Stimulated activated CD4-positive, alpha-beta T cell treated with anti-CD3 and anti-CD28 coated beads, Interleukin-1b, Interleukin-23, amount 100 ng/mL, for 4 hours (primary cell): ENCODE results near the gene SAXO2.
"Not testable (repeated sequence)": the region's sequence is repeated elsewhere in the genome, so short reads cannot be mapped to it uniquely, and the experiment has no call there.

ENCODE experiments used
- DNase-seq, 2 donors: peaks; one replicate each; pipeline ENCODE4 v3.0.0-alpha.2; 2020; ENCODE audit warnings: low read depth in 2 of 2

SAXO2 gene

DNA sequence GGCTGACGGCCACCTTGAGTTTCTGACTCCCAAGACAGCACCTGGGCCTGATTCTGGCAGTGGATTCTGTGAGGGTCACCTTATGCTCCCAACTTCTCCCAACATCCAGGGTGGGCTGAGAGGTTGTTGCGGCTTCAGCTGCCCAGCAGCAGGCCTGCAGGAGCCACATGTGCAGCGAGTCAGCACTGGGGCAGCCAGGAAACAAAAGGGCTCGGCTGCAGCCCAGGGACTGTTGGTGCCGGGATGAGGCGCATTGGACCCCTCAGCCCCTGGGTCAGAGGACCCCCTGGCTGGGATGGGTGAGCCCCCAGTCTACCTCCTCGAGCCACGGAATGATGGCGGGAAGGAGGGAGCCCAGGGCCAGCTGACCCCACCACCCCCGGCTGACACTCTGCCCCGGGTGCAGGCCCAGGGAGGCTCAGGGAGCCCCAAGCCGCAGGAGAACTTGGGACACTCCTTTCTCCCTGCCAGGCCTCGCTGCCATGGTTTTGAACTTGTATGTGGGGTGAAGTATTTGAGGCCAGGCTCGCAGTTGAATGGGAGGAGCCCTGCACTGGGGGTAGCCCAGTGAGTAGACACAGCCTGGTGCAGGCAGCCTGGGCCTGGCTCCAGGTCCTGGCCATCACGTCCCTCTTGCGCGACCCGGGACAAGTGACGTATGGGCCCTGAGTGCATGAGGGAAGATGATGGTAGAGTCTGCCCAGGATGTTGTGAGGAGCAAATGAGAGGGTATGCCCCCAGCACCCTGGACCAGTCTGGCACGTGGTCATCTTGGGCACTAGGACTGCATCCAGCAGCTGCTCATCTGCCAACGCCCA is 51.5 kb downstream of the SAXO2 start:
- DNase-seq = not testable (repeated sequence)

GRCh38 chr15:82314769-82315518 is 52.3 kb downstream of the SAXO2 start:
- no peak for DNase-seq

DNA sequence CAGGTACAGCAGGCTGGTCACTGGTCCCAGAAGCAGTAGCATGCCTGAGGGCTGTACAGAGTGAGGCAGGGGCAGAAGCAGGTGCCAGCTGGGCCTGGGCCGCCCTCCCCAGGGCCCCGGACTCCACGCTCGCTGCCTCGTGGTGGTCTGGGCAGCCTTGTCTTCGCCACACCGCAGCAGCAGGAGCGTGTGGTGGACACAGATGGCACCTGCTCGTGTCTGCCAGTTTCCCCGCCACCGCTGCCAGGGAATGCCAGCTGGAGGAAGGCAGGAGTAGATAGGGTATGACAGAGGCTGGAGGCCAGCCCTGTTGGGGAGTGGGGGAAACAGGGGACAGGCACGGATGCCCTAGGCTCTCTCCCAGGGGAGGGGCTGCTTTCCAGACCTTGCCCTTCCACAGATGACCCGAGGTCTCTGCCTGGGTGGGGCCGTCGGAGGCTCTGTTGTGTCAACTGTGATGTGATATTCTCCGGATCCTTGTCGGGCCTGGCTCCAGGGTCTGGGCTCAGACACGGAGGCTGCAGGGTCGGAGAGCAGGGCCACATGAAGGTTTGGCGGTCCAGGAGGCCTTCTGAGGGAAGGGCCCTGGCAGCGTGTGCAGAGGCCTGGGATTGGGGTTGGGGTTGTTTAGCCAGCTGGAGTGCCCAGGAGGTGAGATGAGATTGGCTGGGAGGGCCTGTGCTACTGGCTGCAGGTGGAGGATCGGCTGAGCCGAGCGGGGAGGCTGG is 53.1 kb downstream of the SAXO2 start:
- DNase-seq = no peak

DNA sequence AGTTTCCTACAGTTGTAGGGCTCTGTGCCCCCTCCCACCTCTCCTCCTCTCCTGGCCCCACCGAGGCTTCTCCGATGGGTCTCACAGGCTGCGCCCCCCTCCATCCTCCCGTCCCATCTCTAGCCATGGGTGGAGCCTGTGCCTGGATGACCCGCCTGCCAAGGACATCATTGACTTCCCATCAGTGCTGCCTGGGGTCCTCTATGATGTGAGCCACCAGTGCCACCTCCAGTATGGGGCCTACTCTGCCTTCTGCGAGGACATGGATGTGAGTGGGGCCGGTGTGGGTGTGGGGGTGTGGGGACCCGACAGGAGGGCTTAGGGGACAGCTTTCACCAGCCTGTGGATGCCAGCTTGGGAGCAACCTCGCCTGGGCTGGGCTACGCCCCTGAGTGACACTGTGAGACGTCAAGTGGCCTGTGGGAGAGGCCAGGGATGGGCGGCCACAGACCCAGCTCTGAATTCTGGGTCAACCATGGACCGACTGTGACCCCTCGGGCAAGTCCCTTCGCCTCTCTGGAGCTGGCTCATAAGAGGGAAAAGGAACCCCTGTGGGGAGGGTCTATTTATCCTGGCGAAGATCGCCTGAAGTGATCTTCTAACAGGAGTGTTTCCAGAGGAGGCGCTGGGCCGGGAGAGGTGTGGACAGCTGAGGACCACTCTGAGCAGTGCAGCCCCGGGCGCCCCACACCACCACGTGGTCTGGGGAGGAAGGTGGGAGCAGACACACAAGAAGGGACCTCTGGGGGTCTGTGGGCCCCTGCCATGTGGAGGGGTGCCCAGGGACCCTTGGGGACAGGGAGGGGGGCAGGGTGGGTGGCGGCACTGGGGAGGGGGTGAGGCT is 53.9 kb downstream of the SAXO2 start:
- not testable (repeated sequence) for DNase-seq

DNA sequence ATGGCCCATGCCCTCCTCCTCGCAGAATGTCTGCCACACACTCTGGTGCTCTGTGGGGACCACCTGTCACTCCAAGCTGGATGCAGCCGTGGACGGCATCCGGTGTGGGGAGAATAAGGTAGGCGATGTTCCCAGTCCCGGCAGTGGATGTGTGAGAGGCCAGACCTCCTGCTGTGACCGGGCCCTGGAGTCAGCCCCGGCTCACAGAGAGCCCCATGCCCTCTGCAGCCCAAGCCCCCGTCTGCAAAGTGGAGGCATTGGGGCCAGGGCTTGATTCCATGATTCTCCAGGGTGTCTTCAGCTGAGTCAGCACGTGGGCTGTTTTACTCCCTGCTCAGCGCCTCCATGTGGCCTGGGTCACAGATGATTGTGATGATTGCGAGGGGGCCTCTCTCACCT is 54.5 kb downstream of the SAXO2 start:
- no peak for DNase-seq

DNA sequence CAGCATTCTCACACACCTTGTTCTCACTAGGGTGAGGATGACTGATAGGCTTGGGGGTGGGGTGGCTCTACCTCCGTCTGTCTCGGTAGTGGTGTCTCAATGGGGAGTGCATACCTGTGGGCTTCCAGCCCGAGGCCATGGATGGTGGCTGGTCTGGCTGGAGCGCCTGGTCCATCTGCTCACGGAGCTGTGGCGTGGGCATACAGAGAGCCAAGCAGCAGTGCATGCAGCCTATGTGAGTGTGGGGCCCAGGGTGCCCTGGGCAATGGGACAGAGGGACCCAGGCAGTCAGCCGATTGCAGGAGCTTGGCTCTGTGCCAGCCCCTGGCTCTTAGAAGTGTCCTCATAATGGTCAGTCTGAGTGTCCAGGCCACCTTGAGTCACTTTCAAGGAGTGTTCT is 54.9 kb downstream of the SAXO2 start:
- not testable (repeated sequence) for DNase-seq

DNA sequence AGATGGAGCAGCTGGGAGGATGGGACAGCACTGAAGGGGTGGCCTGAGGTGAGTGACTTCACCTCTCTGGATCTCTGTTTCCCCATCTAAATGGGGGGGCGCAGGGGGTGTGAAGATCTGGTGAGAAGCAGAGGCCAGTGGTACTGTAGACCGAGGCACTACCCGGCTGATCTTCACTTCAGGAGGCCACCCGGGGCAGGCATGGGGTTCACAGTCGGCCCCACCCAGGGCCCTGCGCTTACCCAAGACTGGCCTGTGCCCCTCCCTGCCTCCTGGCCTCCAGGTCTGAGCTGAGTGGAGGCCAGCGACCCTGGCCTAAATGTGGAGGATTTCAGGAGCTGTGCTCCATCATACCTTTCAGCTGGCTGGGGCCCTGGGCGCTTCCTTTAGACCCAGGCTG is 55.7 kb downstream of the SAXO2 start:
- DNase-seq = not testable (repeated sequence)

DNA sequence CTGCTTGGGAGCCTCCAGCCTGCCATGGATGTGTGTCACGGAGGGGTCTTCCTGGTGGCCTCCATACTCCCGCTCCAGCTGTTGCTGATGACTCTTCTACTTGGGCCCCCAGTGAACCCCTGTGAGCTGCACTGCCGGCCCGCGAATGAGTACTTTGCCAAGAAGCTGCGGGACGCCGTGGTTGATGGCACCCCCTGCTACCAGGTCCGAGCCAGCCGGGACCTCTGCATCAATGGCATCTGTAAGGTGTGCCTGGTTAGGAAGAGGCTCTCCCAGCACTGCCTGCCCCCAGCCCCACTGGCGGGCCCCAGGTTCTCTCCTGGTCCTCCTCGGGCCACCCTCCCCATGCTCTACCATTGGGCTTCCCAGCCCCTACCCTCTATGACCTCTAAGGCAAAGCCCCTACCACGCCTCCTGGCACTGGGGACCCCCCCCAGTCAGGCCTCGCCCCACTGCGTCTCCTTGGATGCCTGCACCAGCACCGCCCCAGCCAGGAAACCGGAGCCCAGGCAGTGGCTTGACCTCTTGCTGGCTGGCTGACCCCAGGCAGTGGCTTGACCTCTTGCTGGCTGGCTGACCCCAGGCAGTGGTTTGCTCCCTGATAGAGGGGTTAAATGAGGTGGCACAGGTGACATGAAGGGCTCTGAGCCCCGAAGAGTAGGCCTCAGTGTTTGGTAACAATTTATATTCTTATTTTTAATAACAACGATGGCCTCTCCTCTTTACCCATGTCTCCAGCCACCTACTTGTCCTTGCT is 57.1 kb downstream of the SAXO2 start:
- DNase-seq = not testable (repeated sequence)

DNA sequence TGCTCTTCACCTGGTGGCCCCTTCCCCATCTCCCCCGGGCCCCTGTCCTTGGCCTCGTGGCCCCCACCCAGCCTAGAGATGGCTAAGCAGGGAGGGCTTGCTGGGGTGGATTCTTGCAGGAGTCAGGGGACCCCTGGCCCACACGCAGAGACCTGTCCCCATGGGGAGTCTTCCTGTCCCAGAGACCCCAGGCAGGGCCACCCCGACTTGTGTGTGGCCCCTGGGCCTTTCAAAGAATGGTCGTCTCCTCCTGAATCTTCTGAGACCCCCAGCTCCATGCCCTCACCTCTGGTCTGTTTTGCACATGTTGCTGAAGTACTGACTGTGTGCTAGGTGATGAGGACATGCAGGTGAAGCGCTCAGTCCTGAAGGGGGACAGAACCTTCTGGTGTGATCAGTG is 58.2 kb downstream of the SAXO2 start:
- DNase-seq = not testable (repeated sequence)

DNA sequence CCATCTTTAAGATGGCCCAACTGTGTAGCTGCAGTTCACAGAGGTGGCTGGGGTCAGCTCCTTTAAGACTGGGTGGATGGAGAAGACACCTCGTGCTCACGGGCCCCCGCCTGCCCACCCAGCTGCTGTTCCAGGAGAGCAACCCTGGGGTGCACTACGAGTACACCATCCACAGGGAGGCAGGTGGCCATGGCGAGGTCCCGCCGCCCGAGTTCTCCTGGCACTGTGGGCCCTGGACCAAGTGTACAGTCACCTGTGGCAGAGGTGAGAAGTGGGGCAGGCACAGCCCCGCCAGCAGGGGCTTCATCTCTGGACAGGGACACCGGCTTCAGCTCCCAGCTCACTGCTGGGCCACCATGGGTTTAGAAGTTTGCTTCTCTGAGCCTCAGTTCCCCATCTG is 59.9 kb downstream of the SAXO2 start:
- not testable (repeated sequence) for DNase-seq

- DNase-seq = not testable (repeated sequence)
These were observed 62.2 kb downstream of the SAXO2 start for GRCh38 chr15:82324831-82325230.

GRCh38 chr15:82325646-82326045 is 63.0 kb downstream of the SAXO2 start:
- DNase-seq = not testable (repeated sequence)

- DNase-seq = not testable (repeated sequence)
These were observed 64.3 kb downstream of the SAXO2 start for GRCh38 chr15:82326896-82327295.

DNA sequence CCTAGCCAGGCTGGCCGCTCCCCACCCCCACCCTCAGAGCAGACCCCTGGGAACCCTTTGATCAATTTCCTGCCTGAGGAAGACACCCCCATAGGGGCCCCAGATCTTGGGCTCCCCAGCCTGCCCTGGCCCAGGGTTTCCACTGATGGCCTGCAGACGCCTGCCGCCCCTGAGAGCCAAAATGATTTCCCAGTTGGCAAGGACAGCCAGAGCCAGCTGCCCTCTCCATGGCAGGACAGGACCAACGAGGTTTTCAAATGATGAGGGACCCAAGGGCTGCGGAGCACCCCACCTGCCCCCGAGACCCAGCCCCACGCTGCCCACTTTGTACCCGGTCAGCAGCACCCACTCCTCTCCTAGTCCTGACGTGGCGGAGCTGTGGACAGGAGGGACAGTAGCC is 64.8 kb downstream of the SAXO2 start:
- DNase-seq = not testable (repeated sequence)

DNA sequence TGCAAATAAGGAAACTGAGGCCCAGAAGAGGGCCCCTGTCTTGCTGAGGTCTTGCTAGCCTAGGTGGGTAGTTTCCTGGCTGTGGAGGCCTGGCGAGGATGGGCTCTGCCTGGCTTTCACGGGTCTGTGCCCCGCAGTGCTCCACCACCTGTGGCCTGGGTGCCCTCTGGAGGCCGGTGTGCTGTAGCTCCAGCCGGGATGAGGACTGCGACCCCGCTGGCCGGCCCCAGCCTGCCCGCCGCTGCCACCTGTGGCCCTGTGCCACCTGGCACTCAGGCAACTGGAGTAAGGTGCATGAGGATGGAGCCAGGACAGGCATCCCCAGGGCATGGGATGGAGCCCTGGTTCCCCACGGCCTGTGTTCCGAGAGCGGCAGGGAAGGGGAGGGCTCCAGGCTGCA is 66.4 kb downstream of the SAXO2 start:
- not testable (repeated sequence) for DNase-seq

GRCh38 chr15:82330921-82331320 is 68.3 kb downstream of the SAXO2 start:
- not testable (repeated sequence) for DNase-seq

DNA sequence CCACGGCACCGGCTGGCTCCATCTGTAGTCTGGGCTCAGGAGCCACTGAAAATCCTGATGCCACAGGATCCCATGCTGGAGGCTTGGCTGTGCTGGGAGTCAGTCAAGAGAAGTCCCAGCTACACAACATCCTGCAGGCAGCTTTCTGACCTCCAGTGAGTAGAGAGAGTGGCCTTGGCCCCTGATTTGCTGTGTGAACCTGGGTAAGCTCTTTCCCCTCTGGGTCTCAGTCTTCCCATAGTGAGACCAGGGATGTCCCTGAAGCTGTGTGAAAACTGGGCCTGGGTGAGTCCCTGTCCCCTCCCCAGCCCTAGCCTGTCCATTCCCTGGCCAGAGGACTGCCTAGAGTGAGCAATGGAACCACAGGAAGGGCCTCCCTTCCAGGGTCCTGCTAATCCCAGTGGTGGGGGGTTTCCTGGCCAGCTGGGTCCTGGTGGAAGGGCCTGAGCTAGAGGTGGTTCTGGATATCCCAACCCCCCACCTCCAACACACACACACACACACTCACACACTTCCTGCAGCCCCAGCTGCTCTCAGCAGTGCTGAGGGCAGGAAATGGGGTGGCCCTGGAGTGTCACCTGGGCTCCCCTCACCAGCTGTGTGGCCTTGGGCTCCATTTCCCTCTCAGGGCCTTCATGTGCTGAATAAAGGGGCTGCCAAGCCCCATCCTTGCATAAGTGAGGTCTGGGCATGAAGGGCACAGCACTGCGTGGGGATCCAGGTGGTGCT is 69.1 kb downstream of the SAXO2 start:
- not testable (repeated sequence) for DNase-seq

DNA sequence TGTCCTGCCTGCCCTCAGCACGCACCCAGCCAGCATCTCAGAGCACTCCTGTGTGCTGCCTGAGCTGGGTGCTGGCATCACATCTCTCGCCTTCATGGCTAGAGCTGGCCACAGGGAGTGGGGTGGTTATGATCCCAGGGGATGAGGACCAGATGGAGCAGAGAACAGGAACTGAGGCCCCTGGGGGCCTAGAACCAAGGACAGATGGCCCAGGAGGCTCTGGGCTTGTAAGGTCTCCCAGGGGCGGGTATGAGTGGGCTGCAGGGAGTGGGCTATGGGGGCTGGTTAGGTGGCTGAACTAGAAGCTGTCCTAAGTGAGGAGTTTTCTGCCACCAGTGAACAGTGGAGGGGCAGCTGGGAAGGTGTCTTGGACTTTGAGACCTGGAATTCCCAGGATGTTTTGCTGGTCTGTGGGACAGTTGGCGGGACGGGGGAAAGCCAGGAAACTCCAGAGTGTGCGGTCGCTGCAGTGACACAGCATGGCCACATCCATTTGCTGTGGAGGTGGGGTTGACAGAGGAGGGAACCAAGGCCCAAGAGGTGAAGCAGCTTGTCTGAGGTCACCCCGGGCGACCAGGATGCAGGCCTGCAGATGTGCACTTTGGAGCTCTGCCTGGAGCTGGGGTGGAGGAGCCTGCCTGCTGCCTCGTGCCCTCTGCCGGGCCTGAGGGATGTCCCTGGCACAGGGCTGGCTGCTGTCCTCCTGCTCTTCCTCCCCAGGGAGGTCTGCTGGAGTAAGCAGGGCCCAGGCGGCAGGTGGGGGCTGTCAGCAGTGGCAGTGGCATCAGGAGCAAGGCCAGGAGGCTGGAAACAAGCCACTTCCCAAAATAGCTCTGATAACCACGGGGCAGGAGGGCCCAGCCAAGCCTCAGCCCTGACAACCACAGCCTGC is 70.3 kb downstream of the SAXO2 start:
- DNase-seq = not testable (repeated sequence)
